GM21825 (cell line): ENCODE data around the gene NOL7.

Experiments
- ATAC-seq: cut with Tn5 transposase; IDR thresholded peaks from one replicate; pipeline ENCODE4 v1.9.1; 2021; ENCODE audit warnings: mild to moderate bottlenecking, moderate library complexity; ENCODE audit not compliant: unreplicated experiment

The NOL7 gene

DNA sequence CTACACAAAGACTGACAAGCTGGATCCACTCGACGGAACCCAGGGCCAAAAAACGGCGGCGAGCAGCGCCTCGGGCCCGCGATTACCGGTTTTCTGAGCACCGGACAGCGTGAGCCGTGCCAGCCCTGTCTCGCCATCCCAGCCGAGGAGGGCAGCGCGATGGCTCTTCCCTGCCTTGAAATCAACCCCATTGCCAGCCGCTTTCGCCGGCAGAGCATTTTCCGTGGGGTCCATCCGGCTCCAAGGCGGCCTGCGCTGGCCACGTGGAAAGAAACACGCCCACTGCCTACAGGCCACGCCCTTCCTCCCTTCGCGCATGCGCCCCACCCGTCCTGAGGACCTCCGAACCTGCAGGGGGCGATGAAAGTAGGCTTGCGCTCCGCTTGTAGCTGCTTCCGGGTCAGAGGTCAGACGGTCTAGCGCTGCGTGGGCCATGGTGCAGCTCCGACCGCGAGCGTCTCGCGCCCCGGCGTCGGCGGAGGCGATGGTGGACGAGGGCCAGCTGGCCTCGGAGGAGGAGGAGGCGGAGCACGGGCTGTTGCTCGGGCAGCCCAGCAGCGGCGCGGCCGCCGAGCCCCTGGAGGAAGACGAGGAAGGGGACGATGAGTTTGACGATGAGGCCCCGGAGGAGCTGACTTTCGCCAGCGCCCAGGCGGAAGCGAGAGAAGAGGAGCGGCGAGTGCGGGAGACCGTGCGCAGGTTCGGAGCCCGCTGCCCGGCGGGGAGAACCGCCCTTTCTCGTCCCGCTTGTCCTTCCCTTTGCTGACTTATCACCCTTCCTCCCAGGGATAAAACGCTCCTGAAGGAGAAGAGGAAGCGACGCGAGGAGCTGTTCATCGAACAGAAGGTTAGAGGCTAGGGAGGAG is at the start of gene NOL7:
TSS of gene NOL7 (plus strand) at position 410 of the 866 bp plus-strand sequence. CDS start at position 434, 24 bp downstream.
- peak; percentile 88 for ATAC-seq

GRCh38 chr6:13565921-13566320 is 49.2 kb upstream of the NOL7 start:
- ATAC-seq = no peak

DNA sequence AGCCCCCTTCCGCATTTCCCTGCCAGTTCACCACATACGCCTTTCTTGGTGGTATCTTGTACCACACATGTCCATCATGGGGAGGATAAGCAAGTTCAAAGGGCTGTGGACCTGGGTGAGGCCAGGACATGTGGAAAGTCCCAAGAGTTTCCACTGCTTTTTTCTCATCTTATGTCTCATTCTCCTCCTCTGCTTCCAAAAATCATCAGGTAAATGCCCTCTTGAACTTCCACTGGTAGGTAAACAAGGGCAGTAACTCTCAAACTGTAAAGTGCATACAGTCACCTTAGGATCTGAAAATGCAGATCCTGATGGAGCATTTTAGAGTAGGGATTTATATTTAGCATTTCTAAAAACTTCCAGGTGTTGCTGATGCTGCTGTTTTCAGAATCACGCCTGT is 48.6 kb upstream of the NOL7 start:
- no peak for ATAC-seq

GRCh38 chr6:13568970-13569369 is 46.2 kb upstream of the NOL7 start:
- no peak for ATAC-seq

GRCh38 chr6:13572240-13572639 is 42.9 kb upstream of the NOL7 start:
- no peak for ATAC-seq

DNA sequence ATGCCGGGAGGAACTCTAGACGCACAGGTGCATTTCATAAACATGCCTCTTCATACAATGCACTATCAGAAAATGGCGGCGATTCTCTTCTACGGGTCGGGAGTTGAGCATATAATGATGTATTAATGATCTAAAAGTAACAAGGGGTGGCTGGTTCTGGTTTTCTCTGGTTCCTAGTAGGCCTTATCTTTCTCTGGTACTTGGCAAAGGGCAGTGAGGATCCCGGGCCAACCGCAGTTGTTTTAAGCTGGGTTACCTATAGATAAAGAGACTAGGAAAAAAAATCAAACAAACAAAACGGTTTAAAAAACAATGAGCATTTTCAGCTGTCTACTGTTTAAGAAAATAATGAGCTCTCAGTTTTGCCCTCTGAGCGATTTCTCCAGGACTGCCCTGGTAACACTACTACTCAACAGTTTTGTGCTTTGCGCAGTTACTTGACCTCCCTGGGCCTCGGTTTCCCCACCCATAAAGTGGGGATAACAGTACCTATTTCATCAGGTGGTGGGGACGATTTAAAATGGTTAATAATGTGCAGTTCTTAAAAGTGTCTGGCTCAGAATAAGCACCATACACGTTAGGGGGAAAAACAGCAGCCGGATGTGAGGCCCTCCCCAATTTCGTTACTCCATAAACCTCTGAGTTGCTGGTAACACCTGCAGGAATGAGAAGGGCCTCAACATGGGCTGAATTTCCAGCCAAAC is 42.0 kb upstream of the NOL7 start:
- no peak for ATAC-seq

DNA sequence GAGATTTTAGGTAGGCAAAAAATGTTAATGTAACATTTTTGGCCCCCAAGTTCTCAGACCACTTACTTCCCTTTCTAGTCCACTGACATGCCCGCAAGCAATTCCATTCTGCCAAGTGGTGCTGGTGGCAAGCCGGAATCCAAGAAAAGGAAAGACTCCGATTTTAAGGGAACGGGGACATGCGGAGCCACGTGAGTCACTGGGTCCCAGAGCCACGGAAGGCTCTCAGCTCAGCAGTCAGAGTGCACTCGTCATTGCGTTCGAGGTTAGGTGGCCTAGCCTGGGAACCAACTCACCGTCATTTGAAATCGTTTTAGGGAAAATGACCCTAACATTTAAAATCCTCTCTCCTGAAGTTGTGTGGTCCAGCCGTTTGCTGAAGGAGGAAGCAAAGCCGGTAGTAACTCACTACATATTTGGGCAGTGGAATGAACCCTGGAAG is 41.4 kb upstream of the NOL7 start:
- ATAC-seq = no peak

DNA sequence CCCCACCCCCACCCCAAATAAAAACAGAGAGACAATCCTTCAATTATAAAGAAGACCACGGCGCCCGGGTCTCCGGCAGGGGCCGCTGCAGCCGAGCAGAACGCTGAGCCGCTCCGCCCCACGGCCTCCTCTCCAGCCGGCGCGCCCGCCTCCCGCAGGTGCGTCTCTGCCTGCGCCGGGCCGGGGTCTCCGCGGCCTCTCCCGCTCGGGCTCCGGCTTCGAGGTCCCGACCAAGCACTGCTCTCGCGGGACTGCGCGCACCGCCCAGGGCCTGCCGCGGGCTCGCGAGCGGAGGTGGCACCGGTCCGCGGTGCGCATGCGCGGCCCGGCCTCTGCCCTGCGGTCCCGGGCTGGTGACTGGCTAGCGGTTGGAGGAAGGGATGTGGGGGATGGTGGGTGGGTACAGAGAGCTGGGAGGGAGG is 41.0 kb upstream of the NOL7 start:
- peak; percentile 70 for ATAC-seq

DNA sequence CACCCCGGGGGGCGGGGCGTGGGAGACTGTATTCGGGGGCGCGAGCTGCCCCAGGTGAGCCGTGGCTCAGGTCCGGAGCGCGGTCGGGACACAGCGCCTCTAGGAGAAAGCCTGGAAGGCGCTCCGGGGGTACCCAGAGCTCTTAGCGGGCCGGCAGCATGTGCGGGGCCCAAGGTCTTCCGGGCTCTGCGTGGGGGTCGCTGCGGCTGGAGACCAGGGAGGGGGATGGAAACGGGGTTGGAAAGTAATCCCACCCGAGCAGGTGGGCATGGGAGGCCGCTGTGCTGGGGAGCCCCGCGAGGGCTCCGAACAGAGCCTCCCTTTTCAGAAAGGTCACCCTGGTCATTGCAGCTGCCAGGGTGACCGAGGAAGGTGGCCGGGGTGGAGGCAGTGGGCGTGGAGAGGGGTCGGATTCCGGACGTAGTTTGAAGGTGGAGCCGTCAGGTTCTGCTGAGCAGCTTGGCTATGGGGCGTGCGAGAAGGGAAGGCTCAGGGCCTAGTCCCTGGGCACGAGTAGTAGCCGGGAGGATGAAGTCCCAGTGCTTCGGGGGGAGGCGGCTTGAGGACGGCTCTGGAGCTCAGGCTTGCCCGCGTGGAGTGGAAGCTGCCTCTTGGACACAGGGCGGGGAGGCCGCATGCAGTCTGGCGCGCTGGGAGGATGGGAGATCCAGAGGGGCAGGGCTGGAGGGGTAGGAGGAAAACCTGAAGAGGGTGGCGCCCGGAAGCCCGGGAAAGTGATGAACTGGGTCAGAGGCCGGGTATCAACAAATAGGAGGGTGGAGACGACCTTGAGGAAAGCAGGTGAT is 40.4 kb upstream of the NOL7 start, which contains the start of gene SIRT5:
TSS of gene SIRT5 (plus strand) at position 31 of the 806 bp plus-strand sequence. CDS start 9,510 bp downstream, outside the sequence.
- peak; percentile 54 for ATAC-seq

DNA sequence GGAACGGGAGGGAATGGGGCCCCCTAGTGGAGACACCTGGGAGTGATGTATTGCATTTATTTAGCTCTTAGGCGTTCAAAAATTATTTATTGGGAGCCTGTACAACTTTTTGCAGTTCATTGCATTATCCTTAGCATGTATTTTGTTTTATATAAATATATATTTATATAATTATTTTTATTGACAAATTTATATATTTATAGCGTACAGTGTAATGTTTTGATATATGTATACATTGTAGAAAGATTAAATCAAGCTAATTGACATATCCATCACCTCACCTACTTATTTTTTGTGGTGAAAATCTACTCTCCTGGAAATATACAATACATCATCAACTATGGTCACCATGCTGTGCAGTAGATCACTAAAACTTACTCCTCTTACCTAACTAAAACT is 39.8 kb upstream of the NOL7 start:
- no peak for ATAC-seq

- ATAC-seq = no peak
Measured at GRCh38 chr6:13576017-13576416, 39.1 kb upstream of the NOL7 start.

GRCh38 chr6:13577926-13578325 is 37.2 kb upstream of the NOL7 start:
- ATAC-seq = no peak

- no peak for ATAC-seq
Measured at GRCh38 chr6:13579911-13580310, 35.2 kb upstream of the NOL7 start.

GRCh38 chr6:13581700-13582229 is 33.4 kb upstream of the NOL7 start:
- ATAC-seq = no peak

- ATAC-seq = no peak
Measured at GRCh38 chr6:13586603-13587542, 28.3 kb upstream of the NOL7 start.

- ATAC-seq = no peak
Measured at GRCh38 chr6:13589801-13590200, 25.3 kb upstream of the NOL7 start.

DNA sequence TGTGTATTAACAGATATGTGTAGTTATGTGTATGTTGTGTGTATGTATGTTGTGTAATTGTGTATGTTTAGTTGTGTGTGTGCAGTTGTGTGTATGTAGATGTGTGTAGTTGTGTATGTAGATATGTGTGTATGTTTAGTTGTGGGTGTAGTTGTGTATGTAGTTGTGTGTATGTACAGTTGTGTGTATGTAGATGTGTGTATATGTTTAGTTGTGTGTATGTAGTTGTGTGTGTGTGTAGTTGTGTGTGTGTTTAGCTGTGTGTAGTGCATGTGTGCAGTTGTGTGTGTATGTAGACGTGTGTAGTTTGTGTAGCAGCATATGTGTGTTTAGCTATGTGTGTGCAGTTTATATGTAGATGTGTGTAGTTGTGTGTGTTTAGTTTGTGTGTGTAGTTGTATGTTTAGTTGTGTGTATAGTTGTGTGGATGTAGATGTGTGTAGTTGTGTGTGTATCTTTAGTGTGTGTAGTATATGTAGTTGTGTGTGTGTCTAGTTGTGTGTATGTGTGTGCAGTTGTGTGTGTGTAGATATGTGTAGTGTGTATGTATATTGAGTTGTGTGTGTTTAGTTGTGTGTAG is 24.5 kb upstream of the NOL7 start:
- ATAC-seq = no peak

DNA sequence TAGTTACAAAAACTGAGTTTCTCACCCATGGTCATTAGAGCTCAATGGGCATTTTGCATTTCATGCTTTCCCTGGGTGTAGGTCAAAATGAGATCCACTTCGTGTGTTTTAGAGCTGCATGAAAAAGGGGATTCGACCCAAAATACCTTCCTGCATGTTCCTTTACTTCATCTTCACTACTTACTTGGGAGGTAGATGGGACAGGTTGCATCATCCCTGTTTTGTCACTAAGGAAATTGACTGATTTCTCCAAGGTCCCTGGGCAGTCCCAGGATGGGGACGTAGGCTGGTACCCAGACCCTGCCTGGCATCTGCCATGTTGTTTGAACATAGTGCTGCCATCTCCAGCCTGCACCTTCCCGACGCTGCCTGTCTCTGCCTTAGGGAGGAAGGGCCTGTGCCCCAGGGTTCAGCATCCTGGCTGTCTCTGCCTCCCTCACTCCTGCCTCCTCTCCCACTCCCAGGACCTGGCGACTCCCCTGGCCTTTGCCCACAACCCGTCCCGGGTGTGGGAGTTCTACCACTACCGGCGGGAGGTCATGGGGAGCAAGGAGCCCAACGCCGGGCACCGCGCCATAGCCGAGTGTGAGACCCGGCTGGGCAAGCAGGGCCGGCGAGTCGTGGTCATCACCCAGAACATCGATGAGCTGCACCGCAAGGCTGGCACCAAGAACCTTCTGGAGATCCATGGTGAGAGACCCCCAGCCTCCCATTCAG is 23.8 kb upstream of the NOL7 start:
- no peak for ATAC-seq

GRCh38 chr6:13593103-13593502 is 22.0 kb upstream of the NOL7 start:
- no peak for ATAC-seq
